Upper lobe of left lung (tissue), 6 donors: ENCODE measurements around the gene GALNT15. TPM values are rescaled to one million over a fixed set of nuclear protein-coding genes. Genes with fewer than 3 reads are reported as not detected.

Experiments used
- ATAC-seq, 2 donors: fragments of 200-7000 bp; cut with Tn5 transposase; one replicate each; pipeline ENCODE4 v1.9.1; 2022; ENCODE audit warnings: mild to moderate bottlenecking in 2 of 2, moderate library complexity in 2 of 2; ENCODE audit not compliant: low FRiP score in 2 of 2
- DNase-seq, 2 donors: peaks; one replicate each; pipeline ENCODE4 v3.0.0-alpha.2; 2019 to 2020
- H3K27ac ChIP-seq, 4 donors: fragments of 200-600 bp; sonication (generic); one replicate each; pipeline ENCODE4 v1.5.1; 2016 to 2019
- H3K27me3 ChIP-seq, 4 donors: fragments of 200-600 bp; sonication (generic); one replicate each; pipeline ENCODE4 v1.5.1; 2017 to 2019
- H3K36me3 ChIP-seq, 4 donors: fragments of 200-600 bp; sonication (generic); one replicate each; pipeline ENCODE4 v1.5.1; 2016 to 2019
- H3K4me1 ChIP-seq, 4 donors: fragments of 200-600 bp; sonication (generic); one replicate each; pipeline ENCODE4 v1.5.1; 2018 to 2019
- H3K4me3 ChIP-seq, 4 donors: fragments of 200-600 bp; sonication (generic); one replicate each; pipeline ENCODE4 v1.5.1; 2017 to 2019; ENCODE audit warnings: mild to moderate bottlenecking in 2 of 4, moderate library complexity in 1 of 4
- H3K9me3 ChIP-seq, 4 donors: fragments of 200-600 bp; sonication (generic); one replicate each; pipeline ENCODE4 v1.5.1; 2018 to 2019
- CTCF ChIP-seq, 6 experiments: fragments of 450-650 bp in 4 of 6; fragments of 200-600 bp in 2 of 6; sonication (generic) in 2 of 6; IDR thresholded peaks; one replicate each; pipeline ENCODE4 v1.5.1; 2016 to 2019; ENCODE audit warnings: antibody characterized with exemption in 6 of 6
- EP300 ChIP-seq, 4 donors: sonication (generic); formaldehyde crosslinking; IDR thresholded peaks; one replicate each; pipeline ENCODE4 v1.5.1; 2017; ENCODE audit warnings: antibody characterized with exemption in 4 of 4, control low read depth in 2 of 4
- POLR2A ChIP-seq, 4 donors: fragments of 450-650 bp; IDR thresholded peaks; one replicate each; pipeline ENCODE4 v1.5.1; 2016 to 2017; ENCODE audit warnings: antibody characterized with exemption in 4 of 4, mild to moderate bottlenecking in 2 of 4
- POLR2AphosphoS5 ChIP-seq, 2 donors: sonication (generic); formaldehyde crosslinking; IDR thresholded peaks; one replicate each; pipeline ENCODE4 v1.5.1; 2017; ENCODE audit warnings: antibody characterized with exemption in 2 of 2
- WGBS, 2 donors: methylation state at CpG; one replicate each; pipeline ENCODE4 v1.1.5; 2017 to 2018; 5-methylcytosine and 5-hydroxymethylcytosine counted together
- total RNA-seq, 6 donors: library from RNA; depleted of rRNA in 4 of 6; stranded (reverse); fragments of >200 nt in 4 of 6; gene quantifications; one replicate each; pipeline versions ENCODE4 v1.1.0 to v1.2.1, GENCODE V29; 2016 to 2021
- donor health status: DM: no; HTN: no; CAD: no; lungs with moderate emphysema.
- donor health status: DM: no; HTN: yes; CAD: no; lungs with severe emphysema.

Gene GALNT15
- total RNA-seq, 6 donors from 2014 or later = 4.4 to 34.7 (median 11.2) TPM

- Histone ChIP-seq H3K27ac (peak overlapping the region in 1 of 4 donors; percentile 19), H3K9me3 (no peaks in the 10 kb centered on the region), H3K4me1 (peaks cover under 1 to 11% (median 5%) of the 10 kb centered on the region in 4 donors), H3K36me3 (no peaks in the 10 kb centered on the region), H3K4me3 (no peak overlapping the region), H3K27me3 (no peaks in the 10 kb centered on the region)
- ATAC-seq (no peak), DNase-seq (peak in 1 of 2 donors; percentile 34)
- 73% methylated on average over 3 of the region's 3 CpGs for WGBS, 2 donors
- no peak for TF ChIP-seq POLR2A (IDR thresholded peaks at IDR 0.05)
- no peak for TF ChIP-seq CTCF (IDR thresholded peaks at IDR 0.05)
- TF ChIP-seq POLR2AphosphoS5 (IDR thresholded peaks at IDR 0.05) = no peak
- TF ChIP-seq EP300 (IDR thresholded peaks at IDR 0.05) = no peak
These were observed 64.7 kb downstream of the GALNT15 start for GRCh38 chr3:16239086-16239770.

DNA sequence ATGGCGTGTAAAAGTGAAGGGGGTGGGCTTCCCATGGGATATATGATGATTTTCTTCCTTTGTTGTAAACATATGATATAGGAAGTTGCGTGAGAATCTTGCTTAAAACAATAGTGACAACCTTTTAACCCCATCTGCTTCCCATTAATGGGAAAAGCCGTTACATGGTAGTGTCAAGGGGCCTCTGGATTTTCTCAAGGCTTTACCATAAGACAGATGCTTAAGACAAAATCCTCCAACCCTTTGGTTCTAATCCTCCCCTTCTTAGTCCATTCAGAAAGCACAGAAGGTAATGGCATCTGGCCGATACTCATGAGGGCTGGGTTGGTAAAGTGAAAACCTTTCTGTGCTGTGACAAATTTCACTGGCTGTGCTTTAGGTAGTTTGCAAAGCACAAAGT lies 65.3 kb downstream of the GALNT15 start:
- peak in 1 of 2 donors; percentile 3 for ATAC-seq
- Histone ChIP-seq H3K27me3 (no peaks in the 10 kb centered on the region), H3K9me3 (no peaks in the 10 kb centered on the region), H3K4me1 (peaks cover 6 to 17% (median 9%) of the 10 kb centered on the region in 4 donors), H3K27ac (peak overlapping the region in 2 of 4 donors; percentile 19 to 20), H3K4me3 (no peak overlapping the region), H3K36me3 (no peaks in the 10 kb centered on the region)
- 83 to 84% methylated on average over 4 of the region's 4 CpGs for WGBS, 2 donors
- DNase-seq = no peak
- TF ChIP-seq EP300 (IDR thresholded peaks at IDR 0.05) = no peak
- TF ChIP-seq CTCF (IDR thresholded peaks at IDR 0.05) = no peak
- no peak for TF ChIP-seq POLR2AphosphoS5 (IDR thresholded peaks at IDR 0.05)
- no peak for TF ChIP-seq POLR2A (IDR thresholded peaks at IDR 0.05)

GRCh38 chr3:16240229-16241023 lies 65.9 kb downstream of the GALNT15 start:
- no peaks in the 10 kb centered on the region for H3K27me3 ChIP-seq
- H3K9me3 ChIP-seq = no peaks in the 10 kb centered on the region
- WGBS, 2 donors = 69 to 78% methylated on average over 6 of the region's 6 CpGs
- DNase-seq = no peak
- TF ChIP-seq CTCF (IDR thresholded peaks at IDR 0.05) = no peak
- peak in 2 of 4 donors; percentile 33 to 67 for TF ChIP-seq EP300 (IDR thresholded peaks at IDR 0.05)
- TF ChIP-seq POLR2AphosphoS5 (IDR thresholded peaks at IDR 0.05) = peak in 1 of 2 donors; percentile 68
- no peak overlapping the region for H3K4me3 ChIP-seq
- peak overlapping the region in 3 of 4 donors; percentile 19 to 53 (median 20) for H3K27ac ChIP-seq
- H3K36me3 ChIP-seq = no peaks in the 10 kb centered on the region
- peak in 1 of 2 donors; percentile 85 for ATAC-seq
- peaks cover 7 to 20% (median 10%) of the 10 kb centered on the region in 4 donors for H3K4me1 ChIP-seq

GRCh38 chr3:16241225-16241624 lies 66.7 kb downstream of the GALNT15 start:
- Histone ChIP-seq H3K36me3 (no peaks in the 10 kb centered on the region), H3K4me1 (peaks cover 7 to 20% (median 10%) of the 10 kb centered on the region in 4 donors), H3K27ac (peak overlapping the region in 1 of 4 donors; percentile 53), H3K9me3 (no peaks in the 10 kb centered on the region), H3K27me3 (no peaks in the 10 kb centered on the region), H3K4me3 (no peak overlapping the region)
- DNase-seq = no peak
- no peak for TF ChIP-seq CTCF (IDR thresholded peaks at IDR 0.05)
- TF ChIP-seq POLR2A (IDR thresholded peaks at IDR 0.05) = no peak
- TF ChIP-seq POLR2AphosphoS5 (IDR thresholded peaks at IDR 0.05) = no peak
- no peak for TF ChIP-seq EP300 (IDR thresholded peaks at IDR 0.05)
- WGBS, 2 donors = 94 to 96% methylated on average over 5 of the region's 5 CpGs
- ATAC-seq = no peak
